WERI-Rb-1 (cell line): ENCODE measurements around the gene HCFC1.
A peak's percentile ranks its signal among the peaks of the same experiment; 100 is the strongest.

Source experiments
- DNase-seq: peaks from one replicate; pipeline ENCODE4 v3.0.0-alpha.2; 2020
- H3K27ac ChIP-seq: fragments of 250-450 bp; sonication (Bioruptor Pico); 2 replicates; pipeline ENCODE4 v1.5.1; 2020; ENCODE audit warnings: mild to moderate bottlenecking, moderate library complexity
- H3K27me3 ChIP-seq: fragments of 250-450 bp; sonication (Bioruptor Pico); 2 replicates; pipeline ENCODE4 v1.5.1; 2021; ENCODE audit warnings: mild to moderate bottlenecking, low read depth, moderate library complexity; ENCODE audit not compliant: insufficient read depth, severe bottlenecking
- H3K36me3 ChIP-seq: fragments of 250-450 bp; sonication (Bioruptor Pico); 2 replicates; pipeline ENCODE4 v1.5.1; 2020; ENCODE audit warnings: mild to moderate bottlenecking, moderate library complexity
- H3K4me3 ChIP-seq: 2 replicates; pipeline ENCODE4 v1.5.1; 2011; ENCODE audit warnings: low read depth, mild to moderate bottlenecking, control low read depth, low read length
- H3K9me3 ChIP-seq: fragments of 250-450 bp; sonication (Bioruptor Pico); 2 replicates; pipeline ENCODE4 v1.5.1; 2021; ENCODE audit warnings: mild to moderate bottlenecking, moderate library complexity; ENCODE audit not compliant: severe bottlenecking
- TF ChIP-seq, protein P1 (sequence below): IDR thresholded peaks from 2 replicates; pipeline ENCODE4 v1.5.1; 2011; ENCODE audit warnings: low read depth, mild to moderate bottlenecking, control low read depth, inconsistent platforms, low read length

The HCFC1 gene

DNA sequence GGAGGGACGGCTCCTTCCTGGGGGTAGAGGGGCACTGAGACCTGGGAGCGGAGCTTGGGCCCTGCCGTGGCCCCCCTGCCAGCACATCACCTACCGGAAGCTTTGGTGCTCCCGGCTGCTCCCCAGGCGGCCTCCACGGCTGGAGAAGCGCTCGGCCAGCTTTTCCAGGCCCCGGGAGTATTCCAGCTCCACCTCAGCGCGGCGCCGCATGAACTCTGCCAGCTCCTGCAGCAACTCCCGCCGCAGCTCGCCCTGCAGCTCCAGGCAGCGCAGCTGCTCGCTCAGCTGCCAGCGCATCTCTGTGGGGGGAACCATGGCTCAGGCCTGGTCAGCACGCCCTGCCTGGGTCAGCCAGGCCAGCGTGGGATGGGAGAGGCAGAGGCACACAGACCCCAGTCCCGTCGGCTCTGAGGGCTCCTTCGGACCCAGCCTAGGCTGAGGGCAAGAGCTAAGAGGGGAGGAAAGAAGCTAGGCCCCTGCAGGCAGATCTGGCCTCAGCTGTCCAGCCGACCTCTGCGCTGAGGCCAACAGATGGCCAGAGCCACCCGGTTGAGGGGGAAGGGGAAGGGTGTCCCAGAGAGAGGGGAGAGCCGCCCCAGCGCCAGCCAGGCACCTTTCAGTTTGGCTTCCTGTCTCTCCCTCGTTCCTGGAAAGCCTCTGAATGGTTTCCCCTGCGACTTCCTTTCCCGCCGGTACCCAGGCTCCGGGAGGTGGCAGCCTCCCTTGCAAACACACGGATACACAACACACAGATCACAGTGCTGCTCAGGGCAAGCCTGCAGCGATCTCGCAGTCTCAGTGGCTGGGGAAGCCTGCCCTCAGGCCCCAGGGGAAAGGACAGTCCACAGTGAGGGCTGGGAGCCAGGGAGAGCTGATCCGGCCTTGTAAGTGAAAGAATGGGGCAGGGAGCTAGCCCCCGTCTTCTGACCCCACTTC is 49.8 kb downstream of the HCFC1 start:
- Histone ChIP-seq H3K27ac (peak overlapping the region; percentile 92), H3K4me3 (peak overlapping the region; percentile 46), H3K36me3 (peaks cover 8% of the 10 kb centered on the region), H3K27me3 (peaks cover 15% of the 10 kb centered on the region), H3K9me3 (no peaks in the 10 kb centered on the region)
- TF ChIP-seq, protein P1, sequence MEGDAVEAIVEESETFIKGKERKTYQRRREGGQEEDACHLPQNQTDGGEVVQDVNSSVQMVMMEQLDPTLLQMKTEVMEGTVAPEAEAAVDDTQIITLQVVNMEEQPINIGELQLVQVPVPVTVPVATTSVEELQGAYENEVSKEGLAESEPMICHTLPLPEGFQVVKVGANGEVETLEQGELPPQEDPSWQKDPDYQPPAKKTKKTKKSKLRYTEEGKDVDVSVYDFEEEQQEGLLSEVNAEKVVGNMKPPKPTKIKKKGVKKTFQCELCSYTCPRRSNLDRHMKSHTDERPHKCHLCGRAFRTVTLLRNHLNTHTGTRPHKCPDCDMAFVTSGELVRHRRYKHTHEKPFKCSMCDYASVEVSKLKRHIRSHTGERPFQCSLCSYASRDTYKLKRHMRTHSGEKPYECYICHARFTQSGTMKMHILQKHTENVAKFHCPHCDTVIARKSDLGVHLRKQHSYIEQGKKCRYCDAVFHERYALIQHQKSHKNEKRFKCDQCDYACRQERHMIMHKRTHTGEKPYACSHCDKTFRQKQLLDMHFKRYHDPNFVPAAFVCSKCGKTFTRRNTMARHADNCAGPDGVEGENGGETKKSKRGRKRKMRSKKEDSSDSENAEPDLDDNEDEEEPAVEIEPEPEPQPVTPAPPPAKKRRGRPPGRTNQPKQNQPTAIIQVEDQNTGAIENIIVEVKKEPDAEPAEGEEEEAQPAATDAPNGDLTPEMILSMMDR, result peak; percentile 1; the same call in 1 of the 2 replicates
- peak; percentile 85 for DNase-seq

DNA sequence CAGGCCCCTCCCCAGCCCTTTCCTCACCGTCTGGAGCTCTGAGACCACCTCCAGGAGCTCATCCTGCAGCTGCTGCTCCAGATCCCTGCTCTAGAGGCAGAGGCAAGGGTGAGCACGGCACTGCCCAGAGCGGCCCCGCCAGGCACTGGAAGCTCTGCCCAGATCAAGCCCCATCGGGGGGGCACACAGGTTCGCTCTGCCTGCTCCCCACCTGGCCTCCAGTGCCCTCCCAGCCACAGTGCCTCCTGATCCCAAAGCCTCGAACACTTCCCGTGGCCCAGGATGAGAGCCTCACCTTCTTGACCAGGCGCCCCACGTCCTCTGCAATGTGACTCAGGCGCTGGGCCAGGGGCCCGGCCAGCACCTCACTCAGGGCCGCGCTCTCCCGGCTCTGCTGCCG is 50.5 kb downstream of the HCFC1 start:
- H3K27me3 ChIP-seq, result peaks cover 21% of the 10 kb centered on the region
- peak overlapping the region; percentile 92 for H3K27ac ChIP-seq
- peak; percentile 37 for DNase-seq
- TF ChIP-seq, protein P1, result no peak
- no peaks in the 10 kb centered on the region for H3K9me3 ChIP-seq
- peaks cover 8% of the 10 kb centered on the region for H3K36me3 ChIP-seq
- peak overlapping the region; percentile 46 for H3K4me3 ChIP-seq

DNA sequence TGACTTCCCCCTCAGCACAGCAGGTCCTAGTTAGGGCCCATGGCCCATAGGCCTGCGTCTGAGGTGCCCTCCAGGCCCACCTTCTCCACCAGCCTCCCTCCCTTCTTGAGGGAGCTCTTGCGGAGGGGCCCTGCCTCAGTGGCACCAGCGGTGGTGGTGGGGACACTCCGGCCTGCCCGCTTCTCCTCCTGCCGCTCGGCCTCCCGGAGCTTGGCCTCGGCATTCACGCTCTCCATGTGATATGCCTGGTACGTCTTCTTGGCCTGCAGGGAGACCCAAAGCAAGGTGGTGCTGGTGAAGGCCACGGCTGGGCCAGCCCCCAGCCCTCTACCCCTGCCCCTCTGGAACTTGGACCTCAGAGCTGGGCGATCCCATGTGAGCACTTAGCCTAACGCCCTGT is 51.1 kb downstream of the HCFC1 start:
- DNase-seq, result no peak
- Histone ChIP-seq H3K4me3 (no peak overlapping the region), H3K27me3 (peaks cover 26% of the 10 kb centered on the region), H3K36me3 (peaks cover 8% of the 10 kb centered on the region), H3K9me3 (no peaks in the 10 kb centered on the region), H3K27ac (no peak overlapping the region; the same call in 1 of the 2 replicates)
- TF ChIP-seq, protein P1, result no peak

DNA sequence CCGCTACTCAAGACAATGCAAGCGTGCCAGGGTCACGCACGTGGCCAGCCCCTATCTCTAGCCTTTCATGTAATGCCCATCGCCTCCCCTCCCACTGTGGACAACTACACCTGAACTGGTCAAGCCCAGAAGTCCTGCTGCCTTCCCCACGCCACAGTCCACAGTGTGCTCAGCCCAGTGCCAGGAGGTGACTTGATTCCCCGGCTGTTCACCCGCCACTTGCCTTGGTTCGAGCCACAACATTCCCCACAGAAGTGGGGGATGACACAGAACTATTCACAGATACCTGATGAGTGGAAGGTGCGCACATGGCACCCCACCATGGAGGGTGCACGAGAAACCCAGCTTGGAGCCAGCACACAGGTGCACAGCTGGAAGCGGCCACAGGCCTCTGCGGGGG is 52.3 kb downstream of the HCFC1 start:
- peaks cover 8% of the 10 kb centered on the region for H3K36me3 ChIP-seq

DNA sequence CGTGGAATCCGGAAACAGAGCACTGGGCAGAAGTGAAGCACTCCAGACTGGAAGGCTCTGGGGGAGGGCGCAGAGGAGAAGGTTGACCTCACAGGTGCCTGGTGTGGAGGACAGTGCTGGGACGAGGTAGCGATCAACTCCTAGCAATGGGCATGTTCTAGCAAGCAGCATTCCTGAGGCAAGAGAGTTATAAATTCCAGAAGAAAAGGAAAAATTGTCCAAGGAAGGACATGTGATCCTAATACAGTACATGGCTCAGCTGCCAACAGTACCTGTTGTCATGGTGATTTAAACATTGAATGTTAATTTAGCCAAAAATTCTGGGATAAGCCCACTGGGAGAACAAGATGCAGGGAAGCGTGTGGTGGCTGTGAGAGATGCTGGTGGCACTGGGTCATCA is 53.7 kb downstream of the HCFC1 start:
- H3K4me3 ChIP-seq, result no peak overlapping the region
- H3K27ac ChIP-seq, result no peak overlapping the region
- H3K27me3 ChIP-seq, result peaks cover 33% of the 10 kb centered on the region
- no peak for DNase-seq
- H3K36me3 ChIP-seq, result peaks cover 8% of the 10 kb centered on the region
- no peaks in the 10 kb centered on the region for H3K9me3 ChIP-seq
- TF ChIP-seq, protein P1, result no peak

More for the DNA sequence above, 52.3 kb downstream of the HCFC1 start:
- Histone ChIP-seq H3K27me3 (peaks cover 33% of the 10 kb centered on the region), H3K27ac (no peak overlapping the region), H3K4me3 (no peak overlapping the region), H3K9me3 (no peaks in the 10 kb centered on the region)
- TF ChIP-seq, protein P1, result no peak
- DNase-seq, result no peak

DNA sequence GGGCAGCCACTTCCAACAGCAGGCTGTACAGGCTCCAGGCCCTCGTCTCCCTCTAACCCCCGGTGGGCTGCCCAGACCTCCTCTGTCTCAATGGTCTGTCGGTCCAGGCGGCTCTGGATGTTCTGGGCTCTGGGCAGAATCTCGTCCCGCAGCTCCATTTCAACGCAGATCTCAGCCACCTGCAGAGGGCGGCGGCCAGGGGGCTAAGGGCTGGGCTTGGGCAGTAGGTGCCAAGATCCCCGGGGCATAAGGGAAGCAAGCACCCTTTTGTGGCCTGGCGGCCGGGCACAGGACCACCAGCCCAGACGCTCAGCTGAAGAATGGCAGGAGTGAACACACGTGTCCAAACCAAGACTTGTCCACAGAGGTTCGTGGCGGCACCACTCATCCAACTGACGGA is 57.9 kb downstream of the HCFC1 start:
- no peak overlapping the region for H3K27ac ChIP-seq
- TF ChIP-seq, protein P1, result no peak
- no peak overlapping the region for H3K4me3 ChIP-seq
- H3K27me3 ChIP-seq, result peaks cover 35% of the 10 kb centered on the region
- no peaks in the 10 kb centered on the region for H3K9me3 ChIP-seq
- H3K36me3 ChIP-seq, result peaks cover 8% of the 10 kb centered on the region
- no peak for DNase-seq
